Measurements from ENCODE around the gene RNASE7.

GRCh38 chr14:21087294-21088091, 45.3 kb downstream of the RNASE7 start:
- no peak for TF ChIP-seq POLR2A (IDR thresholded peaks at IDR 0.05)
- TF ChIP-seq CTCF (IDR thresholded peaks at IDR 0.05): no peak

Data from uterus (tissue), 2 donors.